K562 (cell line): Measurements from ENCODE around the gene B4GALNT3. TPM values are rescaled to one million over a fixed set of nuclear protein-coding genes. Genes with fewer than 3 reads are reported as not detected.
A peak's percentile ranks its signal among the peaks of the same experiment; 100 is the strongest.

Experiments
- AFF4 ChIP-seq: sonication (generic); formaldehyde crosslinking; IDR thresholded peaks from 2 replicates; pipeline ENCODE4 v1.8.0; 2023; ENCODE audit warnings: mild to moderate bottlenecking, missing genetic modification reagents
- C11orf30 ChIP-seq: fragments of 450-650 bp; IDR thresholded peaks from 2 replicates; pipeline ENCODE4 v1.6.1; 2016; ENCODE audit warnings: low read depth, mild to moderate bottlenecking
- CBX5 ChIP-seq: IDR thresholded peaks from 2 replicates; pipeline ENCODE4 v1.6.1; 2014; ENCODE audit warnings: low read depth, borderline replicate concordance
- CC2D1A ChIP-seq: fragments of 450-650 bp; IDR thresholded peaks from 2 replicates; pipeline ENCODE4 v1.6.1; 2017; ENCODE audit warnings: mild to moderate bottlenecking
- DPF2 ChIP-seq: fragments of 450-650 bp; IDR thresholded peaks from 2 replicates; pipeline ENCODE4 v1.6.1; 2016
- LARP7 ChIP-seq: fragments of 450-650 bp; IDR thresholded peaks from 2 replicates; pipeline ENCODE4 v1.6.1; 2016
- MAZ ChIP-seq, 2 experiments: fragments of 450-650 bp in 1 of 2; sonication (generic) in 1 of 2; formaldehyde crosslinking; IDR thresholded peaks in 1 of 2; conservative IDR thresholded peaks in 1 of 2; 2 replicates each; pipeline versions ENCODE4 v1.4.0 to v1.5.0; 2020; ENCODE audit warnings: mild to moderate bottlenecking in 1 of 2, missing genetic modification reagents in 1 of 2
- POLR2G ChIP-seq: fragments of 200-400 bp; formaldehyde crosslinking; IDR thresholded peaks from 2 replicates; pipeline ENCODE4 v1.6.1; 2017; ENCODE audit warnings: low read depth, mild to moderate bottlenecking, antibody characterized with exemption, low read length, moderate library complexity
- RAD21 ChIP-seq, 2 experiments: fragments of 250-450 bp in 1 of 2; fragments of 450-650 bp in 1 of 2; sonication (Bioruptor Pico) in 1 of 2; formaldehyde crosslinking in 1 of 2; IDR thresholded peaks in 1 of 2; conservative IDR thresholded peaks in 1 of 2; 2 replicates each; pipeline versions ENCODE4 v1.4.0 to v1.8.0; 2020 to 2022; ENCODE audit warnings: mild to moderate bottlenecking in 2 of 2, moderate library complexity in 1 of 2
- ZFP1 ChIP-seq: fragments of 450-650 bp; formaldehyde crosslinking; IDR thresholded peaks from 2 replicates; pipeline ENCODE4 v1.4.0; 2020; ENCODE audit warnings: mild to moderate bottlenecking, mixed read lengths
- ZNF318 ChIP-seq, 2 experiments: fragments of 450-650 bp; IDR thresholded peaks; 2 replicates each; pipeline ENCODE4 v1.6.1; 2016; ENCODE audit warnings: mild to moderate bottlenecking in 2 of 2, borderline replicate concordance in 1 of 2, low read depth in 1 of 2, moderate library complexity in 1 of 2
- ZNF398 ChIP-seq: fragments of 250-450 bp; sonication (Bioruptor Pico); IDR thresholded peaks from 2 replicates; pipeline ENCODE4 v1.8.0; 2021; ENCODE audit warnings: moderate library complexity, mild to moderate bottlenecking, inconsistent platforms
- ZNF408 ChIP-seq: fragments of 250-450 bp; sonication (Bioruptor Pico); IDR thresholded peaks from 2 replicates; pipeline ENCODE4 v1.4.0; 2020; ENCODE audit warnings: low read depth, mild to moderate bottlenecking, moderate library complexity
- ZNF766 ChIP-seq: fragments of 200-800 bp; sonication (Bioruptor generic); conservative IDR thresholded peaks from 2 replicates; pipeline ENCODE4 v1.6.1; 2016; ENCODE audit warnings: missing genetic modification characterization, missing compliant biosample characterization
- polyA plus RNA-seq, 8 experiments: library from polyadenylated mRNA; depleted of rRNA in 4 of 8; stranded (reverse) in 5 of 8; unstranded in 3 of 8; fragments of >200 nt; fragmentation: Nextera tagmentation in 2 of 8; fragmentation: Illumina TruSeq in 1 of 8; extraction: Ambion mirVana in 2 of 8; extraction: Trizol in 1 of 8; gene quantifications; 2 replicates each; pipeline versions ENCODE4 v1.2.1 to v1.2.3, GENCODE V29; 2011 to 2014; ENCODE audit warnings: inconsistent platforms in 1 of 8, missing spikeins in 1 of 8
- total RNA-seq, 7 experiments: library from RNA; depleted of rRNA in 6 of 7; stranded (reverse); fragments of >200 nt in 6 of 7; fragmentation: Illumina TruSeq in 2 of 7; extraction: Trizol in 2 of 7; gene quantifications; 2 replicates each; pipeline versions ENCODE4 v1.2.1 to v1.2.3, GENCODE V29; 2011 to 2021; ENCODE audit warnings: low replicate concordance in 1 of 7

The B4GALNT3 gene
- total and polyA plus RNA-seq, 9 of the 15 experiments (the other 6 are each of a cell fraction or from before 2014, with no cell fraction given): 0.04 to 0.36 (median 0.10) TPM; not detected in 6

- TF ChIP-seq ZNF318 (IDR thresholded peaks at IDR 0.05; ENCODE audit: borderline replicate concordance in 1 of 2, low read depth in 1 of 2) (no peak), RAD21 (CRISPR knock-in tag; conservative IDR thresholded peaks at IDR 0.05 in 1 of 2, IDR thresholded peaks at IDR 0.05 in 1 of 2) (peak; percentile 91 to 94), DPF2 (no peak), ZNF408 (CRISPR knock-in tag) (no peak), CBX5 (no peak), ZNF766 (CRISPR knock-in tag) (peak; percentile 76), POLR2G (peak; percentile 78), CC2D1A (no peak), MAZ (CRISPR knock-in tag; conservative IDR thresholded peaks at IDR 0.05 in 1 of 2, IDR thresholded peaks at IDR 0.05 in 1 of 2) (peak; percentile 78 to 81), ZNF398 (CRISPR knock-in tag) (no peak), LARP7 (no peak), AFF4 (CRISPR knock-in tag) (no peak; the same call in 1 of the 2 replicates), C11orf30 (no peak), ZFP1 (CRISPR knock-in tag) (no peak)
Measured at GRCh38 chr12:575948-576614, 116.3 kb downstream of the B4GALNT3 start (continued).
